Fibroblast of the aortic adventitia (primary cell): ENCODE data around the gene RRP8. TPM values are rescaled to one million over a fixed set of nuclear protein-coding genes. Genes with fewer than 3 reads are reported as not detected.

Source experiments
- DNase-seq: peaks from one replicate; pipeline ENCODE4 v3.0.0-alpha.2; 2010; ENCODE audit warnings: low read depth
- H3K4me3 ChIP-seq: 2 replicates; pipeline ENCODE4 v1.5.1; 2011; ENCODE audit warnings: low read depth, mild to moderate bottlenecking, control low read depth, low read length, moderate library complexity
- total RNA-seq: library from RNA; depleted of rRNA; stranded (reverse); fragments of >200 nt; gene quantifications from 2 replicates; pipeline ENCODE4 v1.2.3, GENCODE V29; 2012; ENCODE audit warnings: low replicate concordance
- TF ChIP-seq, protein P1 (sequence below): IDR thresholded peaks from 2 replicates; pipeline ENCODE4 v1.5.1; 2011; ENCODE audit warnings: mild to moderate bottlenecking, low read length, control low read depth, inconsistent platforms; ENCODE audit not compliant: insufficient read depth

The RRP8 gene
- total RNA-seq, 1 donor: 10.2 TPM

DNA sequence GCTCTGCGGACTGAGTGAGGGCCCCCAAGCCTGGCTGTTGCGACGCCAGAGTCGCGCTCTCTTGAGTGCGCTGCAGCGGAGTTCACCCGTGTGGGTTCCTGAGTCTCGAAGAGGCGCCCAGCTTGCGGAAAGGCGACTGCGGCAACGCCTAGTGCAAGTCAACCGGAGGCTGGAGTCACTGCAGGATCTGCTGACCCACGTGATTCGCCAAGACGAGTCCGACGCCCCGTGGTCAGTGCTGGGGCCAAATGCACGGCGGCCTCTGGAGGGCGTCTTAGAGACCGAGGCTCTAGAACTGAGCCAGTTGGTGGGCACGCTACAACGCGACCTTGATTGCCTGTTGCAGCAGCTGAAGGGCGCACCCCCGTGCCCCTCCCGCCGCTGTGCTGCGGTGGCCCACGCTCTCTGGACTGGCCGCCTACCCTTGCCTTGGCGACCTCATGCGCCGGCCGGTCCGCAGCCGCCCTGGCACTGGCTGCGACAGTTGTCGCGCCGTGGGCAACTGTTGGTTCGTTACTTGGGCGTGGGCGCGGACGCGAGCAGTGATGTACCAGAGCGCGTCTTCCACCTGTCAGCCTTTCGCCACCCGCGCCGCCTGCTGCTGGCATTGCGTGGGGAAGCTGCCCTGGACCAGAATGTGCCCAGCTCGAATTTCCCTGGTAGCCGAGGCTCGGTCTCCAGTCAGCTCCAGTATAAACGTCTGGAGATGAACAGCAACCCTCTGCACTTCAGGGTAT lies 32.6 kb downstream of the RRP8 start:
- TF ChIP-seq, protein P1, sequence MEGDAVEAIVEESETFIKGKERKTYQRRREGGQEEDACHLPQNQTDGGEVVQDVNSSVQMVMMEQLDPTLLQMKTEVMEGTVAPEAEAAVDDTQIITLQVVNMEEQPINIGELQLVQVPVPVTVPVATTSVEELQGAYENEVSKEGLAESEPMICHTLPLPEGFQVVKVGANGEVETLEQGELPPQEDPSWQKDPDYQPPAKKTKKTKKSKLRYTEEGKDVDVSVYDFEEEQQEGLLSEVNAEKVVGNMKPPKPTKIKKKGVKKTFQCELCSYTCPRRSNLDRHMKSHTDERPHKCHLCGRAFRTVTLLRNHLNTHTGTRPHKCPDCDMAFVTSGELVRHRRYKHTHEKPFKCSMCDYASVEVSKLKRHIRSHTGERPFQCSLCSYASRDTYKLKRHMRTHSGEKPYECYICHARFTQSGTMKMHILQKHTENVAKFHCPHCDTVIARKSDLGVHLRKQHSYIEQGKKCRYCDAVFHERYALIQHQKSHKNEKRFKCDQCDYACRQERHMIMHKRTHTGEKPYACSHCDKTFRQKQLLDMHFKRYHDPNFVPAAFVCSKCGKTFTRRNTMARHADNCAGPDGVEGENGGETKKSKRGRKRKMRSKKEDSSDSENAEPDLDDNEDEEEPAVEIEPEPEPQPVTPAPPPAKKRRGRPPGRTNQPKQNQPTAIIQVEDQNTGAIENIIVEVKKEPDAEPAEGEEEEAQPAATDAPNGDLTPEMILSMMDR: no peak
- no peak overlapping the region for H3K4me3 ChIP-seq
- no peak for DNase-seq

DNA sequence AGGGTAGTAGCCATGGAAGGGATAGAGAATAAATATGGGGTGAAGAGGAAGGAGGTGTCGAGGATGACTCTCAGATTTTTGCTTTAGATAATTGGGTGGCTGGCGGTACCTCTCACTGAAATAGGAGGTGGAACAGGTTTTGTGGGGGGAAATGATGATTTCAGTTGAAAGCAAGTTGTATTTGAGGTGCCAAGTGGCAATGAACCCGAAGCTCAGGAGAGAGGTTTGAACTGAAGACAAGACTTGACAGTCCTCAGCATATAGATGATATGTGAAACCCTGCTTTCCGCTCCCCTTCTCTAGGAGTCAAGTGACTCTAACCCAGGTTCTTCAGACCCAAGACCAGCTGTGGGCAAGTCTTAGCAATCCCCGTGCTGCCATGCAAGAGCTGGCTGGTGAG lies 33.7 kb downstream of the RRP8 start:
- no peak overlapping the region for H3K4me3 ChIP-seq
- TF ChIP-seq, protein P1: no peak
- no peak for DNase-seq

DNA sequence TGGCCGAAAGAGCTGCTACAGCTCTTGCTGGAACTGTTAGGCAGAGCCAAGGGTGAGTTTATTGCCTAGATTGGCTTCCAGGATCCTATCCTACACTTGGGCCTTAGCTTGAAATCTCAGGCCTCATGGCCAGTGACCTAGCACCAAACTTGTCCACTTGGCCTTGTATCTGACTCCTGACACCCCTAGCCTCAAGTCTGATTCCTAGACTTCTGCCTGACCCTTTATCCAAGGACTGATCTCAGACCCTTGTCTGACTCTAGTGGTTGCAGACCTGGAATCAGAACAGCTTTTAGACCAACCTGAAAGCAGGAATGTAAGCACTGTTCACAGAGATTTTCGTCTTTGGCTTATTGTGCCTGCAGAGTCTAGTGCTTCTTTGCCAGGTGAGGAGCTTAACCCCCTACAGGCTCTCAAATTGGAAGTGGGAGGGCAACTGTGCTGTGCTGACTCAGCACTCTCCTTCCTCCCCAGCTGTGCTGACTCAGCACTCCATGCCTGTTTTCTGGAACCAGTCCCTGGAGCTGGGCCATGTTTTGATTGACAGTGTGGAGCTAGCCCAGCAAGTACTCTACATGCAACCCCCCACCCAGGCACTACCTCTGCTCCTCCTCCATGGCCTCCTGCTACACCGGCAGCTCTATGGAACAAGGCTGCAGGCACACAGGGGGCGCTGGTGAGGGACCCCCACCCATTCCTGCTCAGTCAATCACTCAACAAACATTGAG lies 35.1 kb downstream of the RRP8 start:
- TF ChIP-seq, protein P1: no peak
- DNase-seq: peak; percentile 85
- H3K4me3 ChIP-seq: no peak overlapping the region

DNA sequence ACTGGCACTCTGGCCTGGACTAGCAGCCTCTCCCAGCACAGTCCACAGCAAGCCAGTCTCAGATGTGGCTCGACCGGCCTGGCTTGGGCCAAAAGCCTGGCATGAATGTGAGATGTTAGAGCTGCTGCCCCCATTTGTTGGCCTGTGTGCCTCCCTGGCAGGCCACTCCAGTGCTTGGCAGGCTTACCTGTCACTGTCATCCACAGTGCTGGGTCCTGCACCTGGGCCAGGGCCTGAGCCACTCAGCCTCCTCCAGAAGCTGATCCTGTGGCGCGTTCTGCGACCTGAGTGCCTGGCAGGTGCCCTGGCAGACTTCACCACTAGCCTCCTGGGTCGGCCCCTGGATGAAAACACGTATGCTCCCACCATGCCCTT lies 36.1 kb downstream of the RRP8 start:
- no peak overlapping the region for H3K4me3 ChIP-seq
- no peak for DNase-seq
- TF ChIP-seq, protein P1: no peak

DNA sequence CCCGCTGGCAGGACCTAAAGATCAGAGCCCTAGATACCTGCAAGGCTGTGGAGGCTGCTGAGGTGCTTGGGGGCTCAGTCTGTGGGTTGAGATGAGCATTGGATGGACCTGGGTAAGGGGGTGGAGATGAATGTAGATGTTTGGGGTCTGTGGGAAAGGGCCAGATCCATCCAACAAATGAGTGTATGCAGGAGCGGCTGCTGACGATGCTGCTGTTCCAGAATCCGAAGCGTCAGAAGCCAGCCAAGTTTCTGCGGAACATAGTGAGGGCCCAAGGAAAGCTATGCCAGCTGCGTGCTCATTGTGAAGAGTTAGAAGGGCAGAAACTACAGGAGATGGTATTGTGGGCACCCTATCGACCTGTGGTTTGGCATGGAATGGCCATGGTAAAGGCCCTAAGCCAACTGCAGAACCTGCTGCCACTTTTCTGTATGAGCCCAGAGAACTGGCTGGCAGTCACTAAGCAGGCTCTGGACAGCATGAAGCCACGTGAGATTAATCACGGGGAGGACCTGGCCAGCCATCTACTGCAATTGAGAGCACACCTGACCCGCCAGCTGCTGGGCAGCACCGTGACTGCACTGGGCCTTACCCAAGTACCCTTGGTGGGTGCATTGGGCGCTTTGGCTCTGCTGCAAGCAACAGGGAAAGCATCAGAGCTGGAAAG lies 36.6 kb downstream of the RRP8 start:
- no peak for DNase-seq
- TF ChIP-seq, protein P1: no peak
- H3K4me3 ChIP-seq: no peak overlapping the region

DNA sequence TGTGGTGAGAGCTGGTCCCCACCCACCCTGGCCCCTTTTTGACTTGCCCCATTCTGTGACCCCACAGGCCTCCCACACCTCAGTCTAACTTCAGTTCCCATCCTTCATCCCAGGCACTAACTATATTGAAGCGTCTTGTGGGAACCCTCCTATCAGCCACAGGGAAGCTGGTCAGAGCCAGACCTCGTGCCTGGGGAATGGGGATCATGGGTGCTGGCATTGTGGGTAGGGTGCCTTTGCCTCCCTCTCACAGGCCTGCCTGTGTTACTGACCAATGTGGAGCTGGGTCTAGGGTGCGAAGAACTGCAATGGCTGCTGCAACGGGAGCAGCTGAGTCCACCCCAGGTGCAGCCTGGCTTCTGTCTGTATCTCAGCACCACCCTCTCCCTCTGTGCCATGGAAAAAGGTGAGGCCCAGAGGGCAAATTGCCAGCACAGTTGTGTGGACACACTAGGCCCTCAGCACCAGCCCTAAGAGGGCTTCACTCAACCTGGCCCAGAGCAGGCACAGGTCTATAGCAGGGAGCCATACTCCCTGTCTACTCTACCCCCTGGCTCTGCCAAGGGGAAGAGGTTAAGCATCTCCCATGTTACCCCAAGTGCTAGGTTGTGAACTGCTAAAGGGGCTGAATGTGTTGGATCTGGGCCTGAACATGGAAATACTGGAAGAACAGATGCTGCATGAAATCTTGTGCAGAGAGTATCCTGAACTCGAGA lies 37.3 kb downstream of the RRP8 start:
- DNase-seq: no peak
- TF ChIP-seq, protein P1: no peak
- no peak overlapping the region for H3K4me3 ChIP-seq
